ENCODE data around the gene SYPL1.

DNA sequence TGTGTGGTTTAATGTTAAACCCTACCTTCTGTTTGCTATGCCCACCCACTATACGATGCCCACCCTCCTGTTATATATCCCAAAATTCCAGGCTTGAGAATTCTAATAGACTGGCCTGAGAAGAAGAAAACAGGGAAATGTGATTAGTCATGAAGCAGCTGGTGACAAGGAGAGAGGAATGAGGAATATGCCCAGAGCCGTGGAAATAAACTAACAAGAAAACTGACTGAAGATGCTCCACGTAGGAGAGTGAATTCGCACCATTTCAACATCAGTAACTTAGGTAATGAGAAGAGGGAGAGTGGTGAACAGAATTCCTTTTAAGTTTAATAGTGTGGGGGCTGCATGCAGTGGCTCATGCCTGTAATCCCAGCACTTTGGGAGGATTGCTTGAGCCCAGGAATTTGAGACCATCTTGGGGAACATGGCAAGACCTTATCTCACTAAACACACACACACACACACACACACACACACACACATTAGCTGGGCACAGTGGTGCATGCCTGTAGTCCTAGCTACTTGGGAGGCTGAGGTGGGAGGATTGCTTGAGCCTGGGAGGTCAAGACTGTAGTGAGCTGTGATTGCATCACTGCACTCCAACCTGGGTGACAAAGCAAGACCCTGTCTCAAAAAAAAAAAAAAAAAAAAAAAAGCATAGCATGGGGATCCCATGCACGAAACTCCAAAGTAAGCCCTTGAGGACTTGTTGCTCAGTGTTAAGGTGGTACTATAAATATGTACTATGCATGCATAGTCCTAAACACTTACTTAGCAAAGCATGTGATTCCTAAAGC, 16.1 kb upstream of the SYPL1 start:
- TF ChIP-seq, protein P1, sequence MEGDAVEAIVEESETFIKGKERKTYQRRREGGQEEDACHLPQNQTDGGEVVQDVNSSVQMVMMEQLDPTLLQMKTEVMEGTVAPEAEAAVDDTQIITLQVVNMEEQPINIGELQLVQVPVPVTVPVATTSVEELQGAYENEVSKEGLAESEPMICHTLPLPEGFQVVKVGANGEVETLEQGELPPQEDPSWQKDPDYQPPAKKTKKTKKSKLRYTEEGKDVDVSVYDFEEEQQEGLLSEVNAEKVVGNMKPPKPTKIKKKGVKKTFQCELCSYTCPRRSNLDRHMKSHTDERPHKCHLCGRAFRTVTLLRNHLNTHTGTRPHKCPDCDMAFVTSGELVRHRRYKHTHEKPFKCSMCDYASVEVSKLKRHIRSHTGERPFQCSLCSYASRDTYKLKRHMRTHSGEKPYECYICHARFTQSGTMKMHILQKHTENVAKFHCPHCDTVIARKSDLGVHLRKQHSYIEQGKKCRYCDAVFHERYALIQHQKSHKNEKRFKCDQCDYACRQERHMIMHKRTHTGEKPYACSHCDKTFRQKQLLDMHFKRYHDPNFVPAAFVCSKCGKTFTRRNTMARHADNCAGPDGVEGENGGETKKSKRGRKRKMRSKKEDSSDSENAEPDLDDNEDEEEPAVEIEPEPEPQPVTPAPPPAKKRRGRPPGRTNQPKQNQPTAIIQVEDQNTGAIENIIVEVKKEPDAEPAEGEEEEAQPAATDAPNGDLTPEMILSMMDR (IDR thresholded peaks at IDR 0.05; ENCODE audit: low read depth, low read length) = no peak
- TF ChIP-seq, protein P2, sequence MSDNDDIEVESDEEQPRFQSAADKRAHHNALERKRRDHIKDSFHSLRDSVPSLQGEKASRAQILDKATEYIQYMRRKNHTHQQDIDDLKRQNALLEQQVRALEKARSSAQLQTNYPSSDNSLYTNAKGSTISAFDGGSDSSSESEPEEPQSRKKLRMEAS (IDR thresholded peaks at IDR 0.05; ENCODE audit: low read depth, low read length) = no peak
